Measurements from ENCODE around the gene NEURL2.
"Not testable (repeated sequence)": the region's sequence is repeated elsewhere in the genome, so short reads cannot be mapped to it uniquely, and the experiment has no call there.

NEURL2 gene

GRCh38 chr20:45919542-45920399 lies 28.8 kb upstream of the NEURL2 start:
- no peak for DNase-seq

DNA sequence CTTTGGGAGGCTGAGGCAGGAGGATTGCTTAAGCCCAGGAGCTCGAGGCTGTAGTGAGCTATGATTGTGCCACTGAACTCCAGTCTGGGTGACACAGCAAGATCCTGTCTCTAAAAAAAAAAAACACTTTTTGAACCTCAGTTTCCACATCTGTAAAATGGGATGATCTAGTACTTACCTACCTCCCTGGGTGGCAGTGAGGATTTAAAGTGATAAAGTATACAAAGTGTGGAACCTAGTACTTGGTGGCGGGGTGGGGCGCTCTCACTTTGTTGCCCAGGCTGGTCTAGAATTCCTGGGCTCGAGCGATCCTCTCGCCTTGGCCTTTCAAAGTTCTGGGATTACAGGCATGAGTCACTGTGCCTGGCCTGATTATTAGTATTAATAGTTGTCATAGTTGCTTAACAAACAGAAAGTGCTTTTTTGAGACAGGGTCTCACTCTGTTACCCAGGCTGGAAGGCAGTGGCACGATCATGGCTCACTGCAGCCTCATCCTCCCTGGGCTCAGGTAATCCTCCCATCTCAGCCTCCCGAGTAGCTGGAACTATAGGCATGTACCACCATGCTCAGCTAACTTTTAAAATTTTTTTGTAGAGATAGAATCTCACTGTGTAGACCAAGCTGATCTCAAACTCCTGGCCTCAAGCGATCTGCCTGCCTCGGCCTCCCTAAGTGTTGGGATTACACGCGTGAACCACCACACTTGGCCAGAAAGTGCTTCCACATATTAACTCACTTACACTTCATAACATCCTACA lies 27.9 kb upstream of the NEURL2 start:
- no peak for DNase-seq

DNA sequence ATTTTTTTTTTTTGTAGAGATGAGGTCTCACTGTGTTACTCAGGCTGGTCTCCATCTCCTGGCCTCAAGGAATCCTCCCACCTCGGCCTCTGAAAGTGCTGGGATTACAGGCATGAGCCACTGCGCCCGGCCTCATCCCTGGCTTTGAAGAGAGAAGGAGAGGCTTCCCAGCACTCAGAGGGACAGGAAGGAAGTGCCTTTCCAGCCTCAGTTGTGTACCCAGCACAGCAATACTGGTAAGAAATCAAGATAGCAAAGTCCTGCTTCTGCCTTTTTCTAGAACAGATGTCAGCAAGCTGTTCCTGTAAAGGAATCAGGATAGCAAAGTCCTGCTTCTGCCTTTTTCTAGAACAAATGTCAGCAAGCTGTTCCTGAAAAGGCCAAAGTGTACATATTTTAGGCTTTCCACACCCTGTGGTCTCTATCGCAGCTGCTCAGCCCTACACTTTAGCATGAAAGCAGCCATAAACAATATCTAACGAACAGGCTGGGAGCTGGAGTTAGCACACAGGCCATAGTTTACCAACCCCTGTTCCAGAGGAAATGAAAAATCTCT lies 27.3 kb upstream of the NEURL2 start:
- DNase-seq, result no peak

GRCh38 chr20:45917790-45918141 lies 26.8 kb upstream of the NEURL2 start:
- DNase-seq, result no peak

- no peak for DNase-seq
These were observed 22.1 kb upstream of the NEURL2 start for GRCh38 chr20:45913116-45913515.

- no peak for DNase-seq
These were observed 21.3 kb upstream of the NEURL2 start for GRCh38 chr20:45912344-45912682.

GRCh38 chr20:45911486-45912343 lies 20.7 kb upstream of the NEURL2 start, which contains the start of gene PLTP:
PLTP (minus strand) TSS chr20:45912155; CDS start chr20:45911452, 703 bp downstream.
- no peak for DNase-seq

DNA sequence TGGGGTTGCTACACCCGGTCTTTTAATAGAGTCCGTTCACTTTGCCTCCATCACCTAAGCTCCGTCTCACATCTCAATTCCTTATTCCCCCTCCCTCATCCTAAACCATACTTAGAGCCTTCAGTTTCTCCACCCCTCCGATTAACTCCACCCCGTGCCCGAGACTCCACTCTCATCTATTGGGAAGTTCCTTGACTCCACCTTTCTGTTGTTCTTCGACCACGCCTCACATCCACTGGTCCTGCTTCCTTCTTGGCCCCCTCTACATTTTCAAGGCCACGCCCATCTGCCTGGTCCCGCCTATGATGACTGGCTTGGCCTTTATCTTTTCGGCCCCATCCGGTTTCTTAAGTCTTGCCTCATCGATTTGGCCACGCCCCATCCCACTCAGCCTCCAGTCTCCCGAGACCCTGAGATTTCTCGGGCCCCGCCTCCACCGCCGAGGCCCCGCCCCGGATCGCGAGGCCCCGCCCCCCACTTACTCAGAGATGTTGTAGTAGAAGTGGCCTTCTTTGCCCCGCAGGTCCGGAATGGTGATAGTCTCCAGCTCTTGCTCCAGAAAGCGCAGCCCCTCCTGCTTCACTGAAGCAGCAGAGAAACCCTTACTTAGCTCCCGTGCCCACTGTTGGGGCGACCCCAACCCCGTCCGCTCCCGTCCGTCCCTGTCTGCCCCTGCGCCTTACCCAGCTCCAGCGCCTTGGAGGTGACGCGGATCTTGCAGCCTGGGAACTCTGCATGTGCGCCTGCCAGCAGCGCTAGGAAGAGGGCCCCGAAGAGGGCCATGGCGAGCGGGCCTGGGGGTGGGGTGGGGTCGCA lies 19.9 kb upstream of the NEURL2 start:
- peak; percentile 87 to 89 for DNase-seq

DNA sequence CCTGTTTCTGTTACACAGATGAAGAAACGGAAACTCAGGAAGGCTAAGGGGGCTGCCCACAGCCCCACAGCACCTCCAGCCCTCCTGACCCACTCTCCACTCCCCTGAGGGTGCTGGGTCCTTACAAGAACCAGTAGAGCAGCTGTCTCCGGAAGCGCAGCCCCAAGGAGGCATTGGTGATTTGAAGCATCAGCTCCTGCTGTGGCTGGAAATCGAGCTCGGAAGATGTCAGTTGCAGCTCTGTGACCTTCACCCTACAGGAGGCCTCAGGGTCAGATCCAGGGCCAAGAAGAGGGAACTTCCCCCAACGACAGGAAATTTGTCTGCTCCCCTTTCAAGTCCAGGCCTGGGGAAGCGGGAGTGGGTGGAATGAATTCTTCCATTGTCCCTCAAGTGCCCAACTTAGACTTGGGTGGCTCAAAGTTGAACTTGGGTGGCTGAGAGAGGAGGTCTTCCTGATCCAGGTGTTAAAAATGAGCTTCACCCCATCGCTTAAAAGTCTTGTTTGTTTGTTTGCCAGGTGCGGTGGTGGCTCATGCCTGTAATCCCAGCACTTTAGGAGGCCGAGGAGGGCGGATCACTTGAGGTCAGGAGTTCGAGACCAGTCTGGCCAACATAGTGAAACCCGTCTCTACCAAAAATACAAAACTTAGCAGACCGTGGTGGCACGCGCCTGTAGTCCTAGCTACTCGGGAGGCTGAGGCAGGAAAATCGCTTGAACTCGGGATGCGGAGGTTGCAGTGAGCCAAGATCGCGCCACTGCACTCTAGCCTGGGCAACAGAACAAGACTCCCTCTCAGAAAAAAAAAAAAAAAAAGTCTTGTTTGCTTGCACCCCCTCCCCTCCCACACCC lies 19.0 kb upstream of the NEURL2 start:
- no peak for DNase-seq

- DNase-seq, result no peak
These were observed 18.4 kb upstream of the NEURL2 start for GRCh38 chr20:45909336-45909808.

GRCh38 chr20:45908084-45908483 lies 17.1 kb upstream of the NEURL2 start:
- DNase-seq, result no peak

DNA sequence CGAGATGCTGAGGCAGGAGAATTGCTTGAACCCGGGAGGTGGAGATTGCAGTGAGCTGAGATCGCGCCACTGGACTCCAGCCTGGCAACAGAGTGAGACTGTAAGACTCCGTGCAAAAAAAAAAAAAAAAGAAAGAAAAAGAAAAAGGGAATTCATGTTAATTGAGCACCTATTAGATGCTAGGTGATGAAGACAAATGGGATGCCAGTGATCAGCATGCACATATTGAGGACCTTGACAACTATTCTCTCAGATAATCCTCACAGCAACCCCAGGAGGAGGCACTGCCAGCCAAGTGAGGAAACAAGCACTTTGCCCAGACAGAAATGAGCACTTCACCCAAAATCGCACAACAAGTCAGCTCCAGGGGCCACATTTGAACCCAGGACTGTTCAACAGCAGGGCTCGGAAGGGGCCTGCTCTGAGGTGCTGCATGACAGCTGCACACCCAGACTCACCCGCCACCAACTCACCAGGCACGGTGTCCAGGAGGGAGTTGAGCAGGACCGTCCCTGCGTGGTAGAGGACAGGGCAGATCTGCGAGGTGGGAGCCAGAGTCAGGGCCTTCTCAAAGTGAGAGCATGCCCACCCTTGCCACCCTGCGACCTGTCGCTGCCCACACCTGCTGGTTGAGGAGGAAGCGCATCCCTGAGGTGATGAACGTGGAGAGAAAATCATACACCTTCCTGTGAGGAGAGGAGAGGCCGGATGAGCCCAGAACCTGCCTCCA lies 16.4 kb upstream of the NEURL2 start:
- no peak for DNase-seq

DNA sequence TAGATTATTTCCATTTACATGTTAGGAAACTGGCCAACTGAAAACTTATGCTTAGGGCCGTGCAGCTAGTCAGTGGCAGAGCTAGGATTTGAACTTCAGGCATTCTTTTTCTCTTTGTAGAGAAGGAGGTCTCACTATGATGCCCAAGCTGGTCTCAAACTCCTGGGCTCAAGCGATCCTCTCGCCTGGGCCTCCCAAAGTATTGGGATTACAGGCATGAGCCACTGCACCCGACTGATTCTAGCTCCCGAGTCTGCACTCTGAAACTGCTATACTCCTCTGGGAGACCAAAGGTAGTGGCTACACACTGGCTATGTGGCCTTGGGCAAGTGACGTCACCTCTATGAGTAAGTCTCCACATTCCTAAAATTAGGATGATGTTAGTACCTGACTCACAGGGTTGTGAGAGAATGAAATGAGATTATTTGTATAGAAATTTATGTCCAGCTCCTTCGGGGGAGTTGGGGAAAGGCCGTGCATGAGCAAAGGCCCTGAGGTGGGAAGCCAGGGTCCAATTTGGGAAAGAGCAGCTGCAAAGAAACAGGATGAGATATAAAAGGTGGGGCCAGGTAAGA lies 14.6 kb upstream of the NEURL2 start:
- no peak for DNase-seq

DNA sequence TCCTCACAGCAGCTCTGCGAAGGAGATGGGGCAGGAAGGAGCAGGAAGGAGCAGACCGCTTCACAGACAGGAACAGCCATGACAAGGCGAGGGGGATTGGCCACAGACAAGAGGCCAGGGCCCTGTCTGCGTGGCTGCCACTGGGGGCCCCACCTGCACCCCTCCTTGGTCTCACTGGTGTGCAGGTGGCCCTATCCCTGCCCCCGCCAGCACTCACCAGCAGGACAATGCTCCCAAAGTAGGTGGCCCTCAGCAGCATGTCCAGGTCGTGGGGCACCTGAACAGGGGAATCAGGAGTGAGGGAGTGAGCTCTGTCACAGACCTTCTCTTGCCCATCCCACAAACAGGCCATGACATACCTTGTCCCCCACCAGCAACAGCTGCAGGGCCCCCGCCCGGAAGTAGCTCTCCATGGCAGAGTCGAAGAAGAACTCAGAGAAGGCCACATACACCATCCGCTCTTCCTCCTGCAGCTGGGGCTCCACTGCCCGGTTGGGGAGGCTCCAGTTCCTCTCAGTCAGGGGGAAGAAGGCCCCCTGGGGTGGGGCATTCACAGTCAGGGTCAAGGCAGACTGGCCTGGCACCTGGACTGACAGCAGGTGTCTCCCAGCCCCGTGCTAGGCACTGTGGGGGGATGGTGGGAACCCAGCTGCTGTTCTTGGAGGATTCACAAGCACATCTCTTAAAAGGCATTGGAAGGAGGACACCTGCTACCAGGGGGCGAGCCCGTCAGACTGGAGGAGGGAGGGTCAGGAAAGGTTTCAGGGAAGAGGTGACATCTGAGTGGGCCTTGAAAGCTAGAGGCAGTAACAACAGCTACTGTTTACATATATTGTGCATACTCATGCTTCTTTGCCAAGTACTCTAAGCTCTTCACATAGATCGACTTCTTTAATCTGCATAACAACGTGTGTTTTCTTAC lies 13.8 kb upstream of the NEURL2 start:
- DNase-seq, result no peak

GRCh38 chr20:45902199-45902701 lies 11.2 kb upstream of the NEURL2 start:
- no peak for DNase-seq

DNA sequence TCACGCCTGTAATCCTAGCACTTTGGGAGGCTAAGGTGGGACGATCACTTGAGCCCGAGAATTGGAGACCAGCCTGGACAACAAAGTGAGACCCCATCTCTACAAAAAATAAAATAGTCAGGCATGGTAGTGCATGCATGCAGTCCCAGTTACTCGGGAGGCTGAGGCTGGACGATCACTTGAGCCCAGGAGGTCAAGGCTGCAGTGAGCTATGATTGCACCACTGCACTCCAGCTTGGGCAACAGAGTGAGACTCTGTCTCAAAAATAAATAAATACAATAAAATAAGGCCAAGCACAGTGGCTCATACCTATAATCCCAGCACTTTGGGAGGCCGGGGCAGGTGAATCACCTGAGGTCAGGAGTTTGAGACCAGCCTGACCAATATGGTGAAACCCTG lies 10.3 kb upstream of the NEURL2 start:
- not testable (repeated sequence) for DNase-seq

DNA sequence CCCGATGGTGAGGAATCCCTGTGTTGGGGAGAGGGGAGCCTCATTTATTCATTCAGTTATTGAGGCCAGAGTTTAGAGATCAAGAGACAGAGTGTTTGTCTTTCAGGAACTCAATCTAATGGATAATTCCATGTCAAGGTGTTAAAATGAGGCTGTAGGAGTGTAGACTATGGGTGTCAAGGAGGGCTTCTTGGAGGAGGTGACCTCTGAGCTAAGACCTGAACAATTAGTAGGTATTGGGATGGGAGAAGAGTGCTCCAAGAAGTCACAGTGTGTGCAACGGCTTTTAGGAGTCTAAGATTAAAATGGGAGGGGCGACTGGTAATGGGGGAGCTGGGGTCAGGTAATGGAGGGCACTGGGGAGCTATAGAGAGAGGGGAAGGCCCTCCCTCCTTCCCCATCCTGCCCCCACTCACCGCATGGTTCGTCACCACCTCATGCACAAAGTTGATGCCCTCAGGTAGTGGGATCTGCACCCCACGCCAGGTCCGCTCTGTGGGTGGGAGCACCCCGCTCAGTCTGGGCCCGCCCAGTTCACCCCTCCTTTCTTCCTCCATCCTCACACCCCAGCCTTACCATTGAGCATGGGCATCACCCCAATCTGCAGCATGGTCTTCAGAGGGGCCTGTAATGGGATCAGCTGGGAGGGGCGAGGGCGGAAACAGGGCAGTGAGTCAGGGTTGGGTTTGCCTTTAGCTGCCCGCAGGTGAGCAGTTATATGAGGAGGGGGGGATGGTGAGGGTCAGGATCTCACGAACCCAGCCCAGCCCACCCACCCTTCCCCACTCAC lies 8.2 kb upstream of the NEURL2 start:
- no peak for DNase-seq

DNA sequence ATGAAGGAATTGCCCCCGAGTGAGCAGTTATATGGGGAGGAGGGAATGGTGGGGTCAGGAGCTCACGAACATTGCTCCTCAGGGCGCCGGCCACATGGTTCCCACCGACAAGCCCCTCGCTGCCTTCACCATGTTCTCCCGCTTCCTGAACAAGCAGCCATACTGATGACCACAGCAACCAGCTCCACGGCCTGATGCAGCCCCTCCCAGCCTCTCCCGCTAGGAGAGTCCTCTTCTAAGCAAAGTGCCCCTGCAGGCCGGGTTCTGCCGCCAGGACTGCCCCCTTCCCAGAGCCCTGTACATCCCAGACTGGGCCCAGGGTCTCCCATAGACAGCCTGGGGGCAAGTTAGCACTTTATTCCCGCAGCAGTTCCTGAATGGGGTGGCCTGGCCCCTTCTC lies 7.3 kb upstream of the NEURL2 start:
- no peak for DNase-seq

All from stimulated activated CD4-positive, alpha-beta T cell treated with anti-CD3 and anti-CD28 coated beads, Interleukin-4, amount 100 ng/mL, for 4 hours (primary cell).